Left hindlimb (tissue), 1 donor: ENCODE data around the gene BST2.
"Not testable (repeated sequence)": the region's sequence is repeated elsewhere in the genome, so short reads cannot be mapped to it uniquely, and the experiment has no call there.

Source experiments
- DNase-seq: peaks from one replicate; pipeline ENCODE4 v3.0.0-alpha.2; 2018

The BST2 gene

DNA sequence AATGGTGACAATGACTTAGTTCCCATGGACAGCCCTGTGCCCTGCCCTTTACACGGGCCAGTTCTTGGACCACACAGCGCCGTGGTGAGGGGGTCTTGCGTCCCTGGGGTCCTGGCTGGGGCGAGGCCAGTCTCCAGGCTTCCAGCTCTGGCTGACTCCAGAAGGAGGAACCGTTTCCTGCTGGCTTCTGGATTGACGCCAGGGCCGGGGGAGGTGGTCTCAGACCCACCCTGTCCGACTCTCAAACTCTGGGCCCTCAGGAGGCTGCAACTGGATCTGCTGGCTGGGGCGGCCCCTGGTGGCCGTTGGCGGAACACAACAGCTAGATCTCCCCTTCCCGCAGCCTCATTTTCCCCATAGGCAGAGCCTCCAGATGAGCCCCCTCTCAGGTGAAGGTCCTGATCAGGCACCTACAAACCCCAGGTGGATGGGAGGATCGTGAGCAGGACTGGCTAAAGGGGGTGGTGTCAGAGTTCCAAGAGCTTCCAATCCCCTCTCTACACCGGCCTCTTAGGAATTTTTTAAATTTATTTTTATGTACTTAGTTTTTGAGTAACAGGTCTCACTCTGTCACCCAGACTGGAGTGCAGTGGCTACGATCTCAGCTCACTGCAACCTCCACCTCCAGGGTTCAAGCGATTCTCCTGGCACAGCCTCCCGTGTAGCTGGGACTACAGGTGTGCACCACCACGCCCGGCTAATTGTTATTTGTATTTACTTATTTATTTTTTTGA is 19.4 kb downstream of the BST2 start:
- DNase-seq = peak; percentile 79

DNA sequence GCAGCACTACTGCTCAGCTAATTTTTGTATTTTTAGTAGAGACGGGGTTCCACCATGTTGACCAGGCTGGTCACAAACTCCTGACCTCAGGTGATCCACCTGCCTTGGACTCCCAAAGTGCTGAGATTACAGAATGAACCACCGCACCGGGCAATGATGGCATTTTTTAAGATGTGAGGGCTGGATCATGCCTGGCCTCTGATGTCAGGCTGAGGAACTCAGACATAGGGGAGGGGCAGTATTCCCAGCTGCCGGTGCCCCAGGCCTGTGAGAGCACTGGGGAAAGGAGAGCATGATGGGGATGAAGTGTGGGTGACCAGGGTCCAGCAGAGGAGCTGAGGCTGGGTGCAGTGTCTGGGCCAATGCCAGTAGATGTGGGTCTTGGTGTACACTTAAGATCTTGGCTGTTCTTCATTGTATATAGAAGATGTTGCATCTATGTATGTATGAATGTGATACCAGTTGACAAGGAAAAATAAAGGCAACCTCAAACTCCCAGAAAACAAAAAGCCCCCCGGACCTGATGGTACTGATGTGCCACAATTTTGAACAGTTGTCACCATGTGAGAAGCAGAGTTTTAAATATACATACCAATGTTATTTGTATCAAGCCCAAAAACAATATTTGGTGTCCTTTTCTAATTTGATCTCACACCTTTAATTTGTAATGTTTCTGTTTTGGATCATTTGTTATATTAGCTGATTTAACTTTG is 24.8 kb downstream of the BST2 start:
- no peak for DNase-seq

DNA sequence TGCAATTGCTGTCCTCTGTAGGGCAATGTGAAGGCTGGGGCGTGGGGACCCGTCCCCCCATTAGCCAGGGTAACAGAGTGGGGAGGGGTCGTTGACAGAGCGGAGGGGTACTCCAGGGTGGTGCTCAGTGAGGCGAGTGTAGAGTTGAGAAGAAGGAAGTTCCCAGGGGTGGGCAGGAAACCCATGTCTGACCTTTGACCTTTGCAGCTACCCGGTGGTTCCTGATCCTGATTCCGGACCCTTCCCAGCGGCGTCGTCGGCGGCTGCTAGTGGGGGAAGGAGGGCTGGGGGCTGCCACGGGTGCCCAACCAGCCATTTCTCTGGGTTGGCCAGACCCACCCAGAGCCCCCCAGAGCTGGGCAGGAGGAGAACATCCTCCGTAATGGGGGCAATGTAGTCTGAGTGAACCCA is 26.2 kb downstream of the BST2 start:
- no peak for DNase-seq

DNA sequence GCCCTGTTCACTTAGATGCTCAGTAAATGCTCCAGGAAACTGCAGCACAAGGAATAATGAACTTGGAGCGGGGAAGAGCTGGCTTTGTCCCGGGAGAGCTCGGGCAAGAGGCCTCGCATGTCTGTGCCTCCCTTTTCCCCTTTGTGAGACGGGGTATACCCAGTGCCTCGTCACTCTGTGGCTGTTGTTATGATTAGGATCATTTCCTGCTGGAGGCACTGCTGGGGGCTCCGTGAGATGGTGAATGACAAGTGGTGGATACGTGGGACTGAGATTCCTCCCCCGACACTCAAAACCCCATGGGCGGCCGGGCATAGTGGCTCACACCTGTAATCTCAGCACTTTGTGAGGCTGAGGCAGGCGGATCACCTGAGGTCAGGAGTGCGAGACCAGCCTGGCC is 27.2 kb downstream of the BST2 start:
- DNase-seq = no peak

DNA sequence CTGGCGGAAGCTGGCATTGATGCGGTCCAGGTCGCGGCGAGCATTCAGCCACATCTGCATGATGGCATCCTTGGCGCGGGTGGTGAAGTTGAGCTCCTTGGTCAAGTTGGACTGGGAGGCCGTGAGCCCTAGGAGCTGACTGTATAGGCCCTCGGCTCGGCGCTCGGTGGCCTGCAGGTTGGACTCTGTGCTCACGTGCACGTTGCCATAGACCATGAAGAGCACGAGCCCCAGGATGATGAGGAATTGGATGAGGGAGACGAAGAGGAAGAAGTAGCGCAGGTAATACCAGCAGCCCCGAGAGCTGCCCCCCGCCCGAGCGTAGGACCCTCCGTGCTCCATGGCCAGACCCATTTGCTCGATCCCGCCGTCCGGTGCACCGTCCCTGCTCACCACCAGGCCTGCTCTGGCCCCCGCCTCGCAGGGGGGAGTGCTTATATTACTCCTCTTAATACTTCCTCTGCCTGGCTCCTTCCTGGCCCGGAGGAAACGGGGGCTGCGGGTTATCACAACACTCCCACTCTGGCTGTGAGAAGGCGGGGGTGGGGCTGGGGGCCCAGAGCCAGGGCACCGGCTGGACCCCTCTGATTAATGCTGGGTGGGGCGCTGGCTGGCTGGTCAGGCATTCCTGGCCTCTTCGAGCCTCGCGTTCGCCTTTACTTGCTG is 28.4 kb downstream of the BST2 start, which contains the start of gene PLVAP:
PLVAP (minus strand) TSS at position 408 of the 666 bp plus-strand sequence; CDS start at position 354, 54 bp downstream.
- no peak for DNase-seq

DNA sequence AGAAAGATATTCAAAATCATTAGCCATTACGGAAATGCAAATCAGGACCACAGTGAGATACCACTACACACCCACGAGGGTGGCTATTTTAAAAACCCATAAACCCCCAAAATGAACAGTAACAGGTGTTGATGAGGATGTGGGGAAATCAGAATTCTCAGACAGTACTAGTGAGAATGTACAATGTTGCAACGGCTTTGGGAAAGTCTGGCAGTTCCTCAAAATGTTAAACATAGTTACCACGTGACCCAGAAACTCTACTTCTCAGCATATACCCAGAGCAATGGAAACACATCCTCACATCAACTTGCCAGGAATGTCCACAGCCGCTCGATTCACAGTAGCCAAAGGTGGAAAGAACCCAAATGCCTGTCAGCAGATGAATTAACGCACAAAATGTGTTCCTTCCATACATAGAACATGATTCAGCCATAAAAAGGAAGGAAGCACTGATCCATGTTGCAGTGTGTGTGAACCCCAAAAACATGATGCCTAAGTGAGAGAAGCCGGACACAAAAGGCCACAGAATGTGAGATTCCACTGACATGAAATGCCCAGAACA is 35.3 kb downstream of the BST2 start:
- DNase-seq = no peak

DNA sequence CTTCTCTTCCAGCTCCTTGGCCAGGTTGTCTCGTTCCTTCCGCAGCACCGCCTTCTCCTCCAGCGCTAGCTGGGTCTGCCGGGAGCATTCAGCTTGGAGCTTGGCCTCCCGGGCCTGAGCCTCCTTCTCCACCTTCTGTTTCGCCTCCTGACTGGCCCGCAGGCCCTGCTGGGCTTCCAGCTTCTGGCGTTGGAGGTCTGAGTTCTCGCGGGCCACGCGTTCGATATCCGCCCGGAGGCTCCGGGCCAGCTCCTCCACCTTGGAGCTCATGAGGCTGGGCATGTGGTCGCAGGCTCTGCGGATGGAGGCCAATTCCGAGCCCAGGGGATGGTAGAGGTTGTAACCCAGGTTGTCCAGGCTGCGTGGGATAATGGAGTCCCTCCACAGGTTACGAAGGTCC is 40.1 kb downstream of the BST2 start:
- DNase-seq = no peak

DNA sequence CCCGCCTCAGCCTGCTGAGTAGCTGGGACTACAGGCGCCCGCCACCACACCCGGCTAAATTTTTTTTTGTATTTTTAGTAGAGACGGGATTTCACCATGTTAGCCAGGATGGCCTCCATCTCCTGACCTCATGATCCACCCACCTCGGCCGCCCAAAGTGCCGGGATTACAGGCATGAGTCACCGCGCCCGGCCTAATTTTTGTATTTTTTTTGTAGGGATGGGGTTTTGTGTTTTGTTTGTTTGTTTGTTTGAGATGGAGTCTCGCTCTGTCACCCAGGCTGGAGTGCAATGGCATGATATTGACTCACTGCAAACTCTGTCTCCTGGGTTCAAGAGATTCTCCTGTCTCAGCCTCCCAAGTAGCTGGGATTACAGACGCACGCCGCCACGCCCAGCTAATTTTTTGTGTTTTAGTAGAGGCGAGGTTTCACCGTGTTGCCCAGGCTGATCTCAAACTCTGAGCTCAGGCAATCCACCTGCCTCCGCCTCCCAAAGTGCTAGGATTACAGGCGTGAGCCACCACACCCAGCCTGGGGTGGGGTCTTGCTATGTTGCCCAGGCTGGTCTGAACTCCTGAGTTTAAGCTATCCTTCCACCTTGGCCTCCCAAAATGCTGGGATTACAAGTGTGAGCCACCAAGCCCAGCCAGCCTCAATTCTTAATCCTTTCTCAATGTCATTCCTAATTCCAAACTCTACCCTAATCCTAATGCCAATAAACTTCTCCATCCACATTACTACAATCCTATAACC is 41.4 kb downstream of the BST2 start:
- DNase-seq = not testable (repeated sequence)

DNA sequence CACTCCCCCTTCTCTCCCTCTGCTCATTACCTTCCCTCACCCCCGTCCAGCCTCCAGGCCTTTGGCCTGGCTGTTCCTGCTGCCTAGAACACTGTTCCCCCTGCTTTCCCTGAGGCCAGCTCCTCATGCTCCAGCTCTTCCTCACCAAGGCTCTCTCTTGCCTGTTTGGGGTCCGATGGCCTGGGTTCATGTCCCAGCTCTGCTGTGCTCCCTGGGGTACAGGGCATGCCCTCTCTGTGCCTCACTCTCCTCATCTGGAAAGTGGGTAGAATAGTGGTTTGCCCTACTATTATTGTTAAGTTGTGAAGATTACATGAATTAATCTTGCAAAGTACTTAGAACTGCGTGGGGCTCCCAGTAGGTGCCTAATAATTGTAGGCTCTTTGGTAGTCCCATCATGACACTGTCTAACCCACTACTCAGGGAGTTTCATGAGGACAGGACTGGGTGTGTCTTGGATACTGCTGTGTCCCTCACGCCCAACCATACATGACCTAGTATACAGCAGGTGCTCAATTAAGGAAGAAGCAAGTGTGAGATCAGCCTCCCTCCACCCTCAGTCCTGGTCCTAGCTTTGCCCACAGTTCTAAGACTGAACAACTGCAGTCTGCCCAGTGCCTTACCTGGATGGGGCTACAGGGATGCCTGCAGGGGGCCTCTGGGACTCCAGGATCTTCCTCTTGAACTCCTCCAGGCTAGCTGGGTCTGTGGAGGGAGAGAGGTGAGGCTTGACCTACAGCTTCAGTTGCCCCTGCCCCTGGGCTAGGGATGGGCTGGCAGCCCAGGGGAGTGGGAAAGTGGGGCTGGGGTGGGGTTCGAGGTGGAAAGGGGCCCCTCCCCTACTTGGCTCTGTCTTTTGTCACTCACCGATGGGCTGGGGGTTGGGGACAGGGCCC is 45.3 kb downstream of the BST2 start:
- no peak for DNase-seq

DNA sequence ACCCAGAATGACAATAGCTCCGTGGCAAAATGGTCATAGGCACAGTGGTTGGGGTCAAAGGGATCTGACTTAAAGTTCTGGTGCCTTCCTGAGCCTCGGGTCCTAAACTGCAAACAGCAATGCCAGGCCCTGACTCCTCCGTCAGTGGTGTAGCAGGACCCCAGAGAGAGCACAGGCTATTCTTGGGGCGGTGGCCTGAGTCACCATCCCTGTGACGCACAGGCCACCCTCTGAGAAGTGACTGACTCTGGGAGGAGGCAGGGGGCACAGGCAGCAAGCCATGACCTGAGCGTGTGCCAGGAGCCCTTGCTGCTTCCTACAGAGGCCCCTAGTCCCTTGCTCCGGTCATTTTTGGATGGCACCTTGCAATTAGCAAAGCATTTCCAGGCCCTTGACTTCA is 47.0 kb downstream of the BST2 start:
- no peak for DNase-seq

DNA sequence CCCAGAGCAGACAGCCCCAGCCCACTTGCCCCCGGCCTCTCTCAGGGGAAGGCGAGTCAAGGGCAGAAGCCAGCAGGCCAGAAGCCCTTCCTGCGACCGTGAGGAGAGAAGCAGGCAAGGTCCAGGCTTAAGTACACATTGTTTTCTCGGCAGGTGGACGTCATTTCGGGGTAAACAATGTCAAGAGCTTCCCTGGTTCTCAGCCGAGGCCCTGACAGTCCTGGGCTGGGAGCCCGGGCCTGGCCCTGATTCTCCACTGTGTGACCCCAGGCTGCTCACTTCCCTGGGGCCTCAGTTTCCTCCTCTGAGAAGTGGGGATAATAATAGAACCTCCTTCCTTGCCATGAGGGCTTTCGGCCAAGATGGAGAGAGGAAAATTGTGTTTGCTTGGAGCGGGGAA is 47.7 kb downstream of the BST2 start:
- no peak for DNase-seq

DNA sequence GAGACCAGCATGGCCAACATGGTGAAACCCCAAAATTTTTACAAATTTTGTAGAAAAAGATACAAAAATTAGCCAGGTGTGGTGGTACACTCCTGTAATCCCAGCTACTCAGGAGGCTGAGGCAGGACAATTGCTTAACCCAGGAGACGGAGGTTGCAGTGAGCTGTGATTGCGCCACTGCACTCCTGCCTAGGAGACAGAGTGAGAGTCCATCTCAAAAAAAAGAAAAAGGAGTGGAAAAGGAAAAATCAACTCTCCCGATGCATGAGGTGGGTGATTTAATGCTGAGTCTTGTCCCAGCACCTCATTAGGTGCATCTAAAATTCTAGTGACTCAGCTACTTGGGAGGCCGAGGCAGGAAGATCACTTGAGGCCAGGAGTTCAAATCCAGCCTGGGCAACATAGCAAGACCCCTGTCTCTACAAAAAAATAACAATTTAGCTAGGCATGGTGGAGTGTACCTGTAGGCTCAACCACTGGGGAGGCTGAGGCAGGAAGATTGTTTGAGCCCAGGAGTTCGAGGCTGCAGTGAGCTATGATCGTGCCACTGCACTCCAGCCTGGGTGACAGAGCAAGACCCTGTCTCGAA is 48.3 kb downstream of the BST2 start:
- no peak for DNase-seq

DNA sequence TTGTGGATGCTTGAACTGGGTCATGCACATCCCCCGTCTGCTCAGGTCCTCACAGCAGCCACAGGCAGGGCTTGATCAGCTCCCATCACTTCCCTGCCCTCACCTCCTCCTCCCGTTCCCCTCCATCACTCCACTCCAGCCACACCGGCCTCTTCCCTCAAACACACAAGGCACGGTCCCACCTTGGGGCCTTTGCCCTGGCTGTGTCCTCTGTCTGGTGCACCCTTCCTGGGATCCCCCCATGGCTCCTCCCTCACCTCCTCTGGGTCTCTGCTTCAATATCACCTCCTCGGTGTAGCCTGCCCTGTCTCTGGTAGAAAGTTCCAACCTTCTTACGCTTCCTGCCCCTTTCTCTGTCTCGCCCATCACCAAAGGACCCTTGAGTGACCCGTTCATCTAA is 52.0 kb downstream of the BST2 start:
- peak; percentile 28 for DNase-seq
